Measurements from ENCODE around the gene PARD3. TPM values are rescaled to one million over a fixed set of nuclear protein-coding genes. Genes with fewer than 3 reads are reported as not detected.

Gene PARD3
- total and polyA plus RNA-seq, 2 donors (not counting 1 experiment from before 2014, with no cell fraction given) = 24.0 to 46.4 TPM

- Histone ChIP-seq H3K27me3 (ENCODE audit: control insufficient read depth, insufficient read depth, low read length) (no peaks in the 10 kb centered on the region), H3K79me2 (ENCODE audit: control insufficient read depth, insufficient read depth, low read length) (no peaks in the 10 kb centered on the region), H2AFZ (ENCODE audit: low read length) (no peak overlapping the region), H3K27ac (ENCODE audit: insufficient read depth, low read length) (no peak overlapping the region), H3K9me3 (ENCODE audit: control insufficient read depth, insufficient read depth, low read depth, low read length) (no peaks in the 10 kb centered on the region), H3K4me3 (replicated peaks in 1 of 4; ENCODE audit: control extremely low read depth in 1 of 4, insufficient read depth in 1 of 4, low read depth in 3 of 4, low read length in 4 of 4) (no peak overlapping the region), H3K9ac (ENCODE audit: insufficient read depth, low read length) (no peak overlapping the region), H4K20me1 (ENCODE audit: control insufficient read depth, extremely low read depth, insufficient read depth, low read length) (peaks cover 2% of the 10 kb centered on the region), H3K4me2 (ENCODE audit: extremely low read depth, insufficient read depth, low read length) (no peak overlapping the region), H3K36me3 (ENCODE audit: control insufficient read depth, insufficient read depth, low read length) (no peaks in the 10 kb centered on the region), H3K4me1 (ENCODE audit: control insufficient read depth, extremely low read depth, insufficient read depth, low read length) (no peaks in the 10 kb centered on the region)
- TF ChIP-seq EZH2 (IDR thresholded peaks at IDR 0.05; ENCODE audit: low read length, missing control alignments) (no peak), CTCF (conservative IDR thresholded peaks at IDR 0.05 in 1 of 2, IDR thresholded peaks at IDR 0.05 in 1 of 2; ENCODE audit: low read depth in 1 of 2, low read length in 2 of 2) (no peak)
- DNase-seq (ENCODE audit: low read depth in 2 of 2) = no peak
Measured at GRCh38 chr10:34649385-34649784, 165.7 kb downstream of the PARD3 start.

- Histone ChIP-seq H3K9ac (ENCODE audit: insufficient read depth, low read length) (no peak overlapping the region), H2AFZ (ENCODE audit: low read length) (no peak overlapping the region), H3K4me2 (ENCODE audit: extremely low read depth, insufficient read depth, low read length) (no peak overlapping the region), H3K36me3 (ENCODE audit: control insufficient read depth, insufficient read depth, low read length) (no peaks in the 10 kb centered on the region), H3K4me3 (replicated peaks in 1 of 4; ENCODE audit: control extremely low read depth in 1 of 4, insufficient read depth in 1 of 4, low read depth in 3 of 4, low read length in 4 of 4) (no peak overlapping the region), H4K20me1 (ENCODE audit: control insufficient read depth, extremely low read depth, insufficient read depth, low read length) (peaks cover 2% of the 10 kb centered on the region), H3K79me2 (ENCODE audit: control insufficient read depth, insufficient read depth, low read length) (no peaks in the 10 kb centered on the region), H3K4me1 (ENCODE audit: control insufficient read depth, extremely low read depth, insufficient read depth, low read length) (no peaks in the 10 kb centered on the region), H3K27ac (ENCODE audit: insufficient read depth, low read length) (no peak overlapping the region), H3K27me3 (ENCODE audit: control insufficient read depth, insufficient read depth, low read length) (no peaks in the 10 kb centered on the region), H3K9me3 (ENCODE audit: control insufficient read depth, insufficient read depth, low read depth, low read length) (no peaks in the 10 kb centered on the region)
- no peak for DNase-seq (ENCODE audit: low read depth in 2 of 2)
- TF ChIP-seq CTCF (conservative IDR thresholded peaks at IDR 0.05 in 1 of 2, IDR thresholded peaks at IDR 0.05 in 1 of 2; ENCODE audit: low read depth in 1 of 2, low read length in 2 of 2) = no peak
- TF ChIP-seq EZH2 (IDR thresholded peaks at IDR 0.05; ENCODE audit: low read length, missing control alignments) = no peak
Measured at GRCh38 chr10:34648919-34649318, 166.2 kb downstream of the PARD3 start.

- Histone ChIP-seq H3K9ac (ENCODE audit: insufficient read depth, low read length) (no peak overlapping the region), H3K4me2 (ENCODE audit: extremely low read depth, insufficient read depth, low read length) (no peak overlapping the region), H3K36me3 (ENCODE audit: control insufficient read depth, insufficient read depth, low read length) (no peaks in the 10 kb centered on the region), H3K27me3 (ENCODE audit: control insufficient read depth, insufficient read depth, low read length) (no peaks in the 10 kb centered on the region), H3K27ac (ENCODE audit: insufficient read depth, low read length) (no peak overlapping the region), H4K20me1 (ENCODE audit: control insufficient read depth, extremely low read depth, insufficient read depth, low read length) (peaks cover 2% of the 10 kb centered on the region), H3K79me2 (ENCODE audit: control insufficient read depth, insufficient read depth, low read length) (no peaks in the 10 kb centered on the region), H2AFZ (ENCODE audit: low read length) (no peak overlapping the region), H3K4me3 (replicated peaks in 1 of 4; ENCODE audit: control extremely low read depth in 1 of 4, insufficient read depth in 1 of 4, low read depth in 3 of 4, low read length in 4 of 4) (no peak overlapping the region), H3K9me3 (ENCODE audit: control insufficient read depth, insufficient read depth, low read depth, low read length) (no peaks in the 10 kb centered on the region), H3K4me1 (ENCODE audit: control insufficient read depth, extremely low read depth, insufficient read depth, low read length) (no peaks in the 10 kb centered on the region)
- DNase-seq (ENCODE audit: low read depth in 2 of 2) = no peak
- TF ChIP-seq EZH2 (IDR thresholded peaks at IDR 0.05; ENCODE audit: low read length, missing control alignments) = no peak
Measured at GRCh38 chr10:34647875-34648865, 166.9 kb downstream of the PARD3 start.

Data from fibroblast of lung (primary cell).